Measurements from ENCODE around the gene CD8B.
"Not testable (repeated sequence)": the region's sequence is repeated elsewhere in the genome, so short reads cannot be mapped to it uniquely, and the experiment has no call there.

DNA sequence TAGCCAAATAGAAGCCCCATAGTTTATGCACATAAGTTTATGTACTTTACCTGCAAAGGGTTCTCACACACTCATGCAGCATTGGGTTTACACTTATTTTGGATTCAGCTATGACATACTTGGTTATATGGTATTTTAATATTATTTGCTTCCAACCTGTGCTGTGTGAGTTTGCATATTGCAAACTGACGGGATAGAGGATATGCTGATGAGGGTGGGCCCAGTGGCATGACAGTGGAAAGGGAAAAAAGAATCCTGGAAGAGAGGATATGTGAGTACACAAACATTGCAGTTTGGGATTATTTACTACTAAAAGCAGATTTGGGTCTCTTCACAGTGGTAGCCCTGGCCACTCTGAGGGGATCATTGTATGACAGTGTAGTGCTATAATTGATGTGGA, 44.2 kb upstream of the CD8B start:
- TF ChIP-seq, protein P1, sequence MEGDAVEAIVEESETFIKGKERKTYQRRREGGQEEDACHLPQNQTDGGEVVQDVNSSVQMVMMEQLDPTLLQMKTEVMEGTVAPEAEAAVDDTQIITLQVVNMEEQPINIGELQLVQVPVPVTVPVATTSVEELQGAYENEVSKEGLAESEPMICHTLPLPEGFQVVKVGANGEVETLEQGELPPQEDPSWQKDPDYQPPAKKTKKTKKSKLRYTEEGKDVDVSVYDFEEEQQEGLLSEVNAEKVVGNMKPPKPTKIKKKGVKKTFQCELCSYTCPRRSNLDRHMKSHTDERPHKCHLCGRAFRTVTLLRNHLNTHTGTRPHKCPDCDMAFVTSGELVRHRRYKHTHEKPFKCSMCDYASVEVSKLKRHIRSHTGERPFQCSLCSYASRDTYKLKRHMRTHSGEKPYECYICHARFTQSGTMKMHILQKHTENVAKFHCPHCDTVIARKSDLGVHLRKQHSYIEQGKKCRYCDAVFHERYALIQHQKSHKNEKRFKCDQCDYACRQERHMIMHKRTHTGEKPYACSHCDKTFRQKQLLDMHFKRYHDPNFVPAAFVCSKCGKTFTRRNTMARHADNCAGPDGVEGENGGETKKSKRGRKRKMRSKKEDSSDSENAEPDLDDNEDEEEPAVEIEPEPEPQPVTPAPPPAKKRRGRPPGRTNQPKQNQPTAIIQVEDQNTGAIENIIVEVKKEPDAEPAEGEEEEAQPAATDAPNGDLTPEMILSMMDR (IDR thresholded peaks at IDR 0.05; ENCODE audit: insufficient read depth, low read length): not testable (repeated sequence)
- TF ChIP-seq, protein P2, sequence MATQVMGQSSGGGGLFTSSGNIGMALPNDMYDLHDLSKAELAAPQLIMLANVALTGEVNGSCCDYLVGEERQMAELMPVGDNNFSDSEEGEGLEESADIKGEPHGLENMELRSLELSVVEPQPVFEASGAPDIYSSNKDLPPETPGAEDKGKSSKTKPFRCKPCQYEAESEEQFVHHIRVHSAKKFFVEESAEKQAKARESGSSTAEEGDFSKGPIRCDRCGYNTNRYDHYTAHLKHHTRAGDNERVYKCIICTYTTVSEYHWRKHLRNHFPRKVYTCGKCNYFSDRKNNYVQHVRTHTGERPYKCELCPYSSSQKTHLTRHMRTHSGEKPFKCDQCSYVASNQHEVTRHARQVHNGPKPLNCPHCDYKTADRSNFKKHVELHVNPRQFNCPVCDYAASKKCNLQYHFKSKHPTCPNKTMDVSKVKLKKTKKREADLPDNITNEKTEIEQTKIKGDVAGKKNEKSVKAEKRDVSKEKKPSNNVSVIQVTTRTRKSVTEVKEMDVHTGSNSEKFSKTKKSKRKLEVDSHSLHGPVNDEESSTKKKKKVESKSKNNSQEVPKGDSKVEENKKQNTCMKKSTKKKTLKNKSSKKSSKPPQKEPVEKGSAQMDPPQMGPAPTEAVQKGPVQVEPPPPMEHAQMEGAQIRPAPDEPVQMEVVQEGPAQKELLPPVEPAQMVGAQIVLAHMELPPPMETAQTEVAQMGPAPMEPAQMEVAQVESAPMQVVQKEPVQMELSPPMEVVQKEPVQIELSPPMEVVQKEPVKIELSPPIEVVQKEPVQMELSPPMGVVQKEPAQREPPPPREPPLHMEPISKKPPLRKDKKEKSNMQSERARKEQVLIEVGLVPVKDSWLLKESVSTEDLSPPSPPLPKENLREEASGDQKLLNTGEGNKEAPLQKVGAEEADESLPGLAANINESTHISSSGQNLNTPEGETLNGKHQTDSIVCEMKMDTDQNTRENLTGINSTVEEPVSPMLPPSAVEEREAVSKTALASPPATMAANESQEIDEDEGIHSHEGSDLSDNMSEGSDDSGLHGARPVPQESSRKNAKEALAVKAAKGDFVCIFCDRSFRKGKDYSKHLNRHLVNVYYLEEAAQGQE (IDR thresholded peaks at IDR 0.05; ENCODE audit: insufficient replicate concordance, low read depth): not testable (repeated sequence)
